HG02588 (cell line): Measurements from ENCODE around the gene TMBIM1.
"Not testable (repeated sequence)": the region's sequence is repeated elsewhere in the genome, so short reads cannot be mapped to it uniquely, and the experiment has no call there.

ENCODE experiments used
- ATAC-seq: cut with Tn5 transposase; IDR thresholded peaks from one replicate; pipeline ENCODE4 v1.9.1; 2021; ENCODE audit warnings: mild to moderate bottlenecking, moderate library complexity; ENCODE audit not compliant: unreplicated experiment

The TMBIM1 gene

GRCh38 chr2:218319813-218320365 is 27.6 kb upstream of the TMBIM1 start:
- no peak for ATAC-seq

- no peak for ATAC-seq
Measured at GRCh38 chr2:218318241-218318640, 25.9 kb upstream of the TMBIM1 start.

GRCh38 chr2:218317835-218318234 is 25.5 kb upstream of the TMBIM1 start:
- ATAC-seq = no peak

- no peak for ATAC-seq
Measured at GRCh38 chr2:218317303-218317630, 25.0 kb upstream of the TMBIM1 start.

- ATAC-seq = no peak
Measured at GRCh38 chr2:218315397-218315796, 23.1 kb upstream of the TMBIM1 start.

- not testable (repeated sequence) for ATAC-seq
Measured at GRCh38 chr2:218314764-218315163, 22.5 kb upstream of the TMBIM1 start.

- no peak for ATAC-seq
Measured at GRCh38 chr2:218313356-218313755, 21.1 kb upstream of the TMBIM1 start.

GRCh38 chr2:218312267-218312756 is 20.0 kb upstream of the TMBIM1 start:
- no peak for ATAC-seq

- not testable (repeated sequence) for ATAC-seq
Measured at GRCh38 chr2:218311541-218312266, 19.4 kb upstream of the TMBIM1 start.

- ATAC-seq = no peak
Measured at GRCh38 chr2:218310853-218311540, 18.7 kb upstream of the TMBIM1 start.

- no peak for ATAC-seq
Measured at GRCh38 chr2:218307415-218308090, 15.2 kb upstream of the TMBIM1 start.

GRCh38 chr2:218306184-218306920 is 14.0 kb upstream of the TMBIM1 start:
- ATAC-seq = no peak

- ATAC-seq = no peak
Measured at GRCh38 chr2:218305383-218305782, 13.1 kb upstream of the TMBIM1 start.

GRCh38 chr2:218301176-218301819 is 9.0 kb upstream of the TMBIM1 start:
- ATAC-seq = peak; percentile 80

GRCh38 chr2:218300141-218300540 is 7.8 kb upstream of the TMBIM1 start:
- no peak for ATAC-seq

GRCh38 chr2:218298314-218298875 is 6.1 kb upstream of the TMBIM1 start:
- no peak for ATAC-seq

GRCh38 chr2:218296847-218297246 is 4.5 kb upstream of the TMBIM1 start:
- ATAC-seq = no peak

GRCh38 chr2:218296200-218296599 is 3.9 kb upstream of the TMBIM1 start:
- ATAC-seq = no peak

GRCh38 chr2:218295029-218295428 is 2.7 kb upstream of the TMBIM1 start:
- no peak for ATAC-seq

GRCh38 chr2:218294430-218295022 is 2.2 kb upstream of the TMBIM1 start:
- no peak for ATAC-seq
